Measurements from ENCODE around the gene LRP1-AS. TPM values are rescaled to one million over a fixed set of nuclear protein-coding genes. Genes with fewer than 3 reads are reported as not detected.

The LRP1-AS gene
- total RNA-seq, 1 experiment from 2014 or later = not detected

DNA sequence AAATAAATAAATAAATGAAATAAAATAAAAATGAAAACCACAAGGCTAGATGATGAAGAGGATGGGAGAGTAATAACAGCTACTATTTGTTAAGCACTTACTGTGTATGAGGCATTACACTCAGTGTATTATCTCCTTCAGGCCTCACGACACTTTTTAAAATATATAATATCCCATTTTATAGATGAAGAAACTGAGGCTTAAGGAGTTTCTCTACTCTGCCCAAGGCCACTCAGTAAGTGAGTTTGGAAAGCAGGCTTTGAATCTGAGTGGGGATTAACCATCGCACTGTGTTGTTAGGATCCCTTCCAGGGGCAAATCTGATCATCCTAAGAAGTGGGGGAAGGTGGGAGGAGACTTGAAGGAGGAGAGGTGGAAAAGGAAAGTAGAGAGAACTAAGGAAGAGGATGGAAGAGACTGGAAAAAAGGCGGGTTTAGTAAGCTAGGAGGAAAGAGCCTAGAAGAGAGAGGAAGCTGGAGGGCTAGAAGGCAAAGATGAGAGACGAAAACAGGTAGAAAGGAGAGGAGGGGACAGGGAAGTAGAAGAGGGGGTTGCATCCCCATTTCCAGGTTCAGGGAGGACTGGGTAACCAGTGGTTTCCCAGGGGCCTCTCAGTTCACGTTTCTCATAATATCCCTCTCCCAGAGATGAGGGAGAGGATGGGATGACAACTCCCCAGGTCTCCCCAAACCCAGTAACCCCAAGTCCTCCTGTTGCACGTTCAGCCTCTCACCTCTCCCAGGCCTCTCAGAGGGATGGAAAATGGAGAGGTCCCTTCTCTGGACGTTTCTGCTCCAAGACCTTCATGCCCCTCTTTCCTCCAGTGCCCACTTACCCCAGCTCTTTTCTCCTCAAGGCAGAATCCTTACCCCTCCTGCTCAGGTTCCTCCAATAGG lies 38.0 kb downstream of the LRP1-AS start:
- no peak for DNase-seq (ENCODE audit: low spot score)
- in situ Hi-C loops (cut with HindIII; ENCODE audit: low sequenced_read_pairs) = no loop called here

DNA sequence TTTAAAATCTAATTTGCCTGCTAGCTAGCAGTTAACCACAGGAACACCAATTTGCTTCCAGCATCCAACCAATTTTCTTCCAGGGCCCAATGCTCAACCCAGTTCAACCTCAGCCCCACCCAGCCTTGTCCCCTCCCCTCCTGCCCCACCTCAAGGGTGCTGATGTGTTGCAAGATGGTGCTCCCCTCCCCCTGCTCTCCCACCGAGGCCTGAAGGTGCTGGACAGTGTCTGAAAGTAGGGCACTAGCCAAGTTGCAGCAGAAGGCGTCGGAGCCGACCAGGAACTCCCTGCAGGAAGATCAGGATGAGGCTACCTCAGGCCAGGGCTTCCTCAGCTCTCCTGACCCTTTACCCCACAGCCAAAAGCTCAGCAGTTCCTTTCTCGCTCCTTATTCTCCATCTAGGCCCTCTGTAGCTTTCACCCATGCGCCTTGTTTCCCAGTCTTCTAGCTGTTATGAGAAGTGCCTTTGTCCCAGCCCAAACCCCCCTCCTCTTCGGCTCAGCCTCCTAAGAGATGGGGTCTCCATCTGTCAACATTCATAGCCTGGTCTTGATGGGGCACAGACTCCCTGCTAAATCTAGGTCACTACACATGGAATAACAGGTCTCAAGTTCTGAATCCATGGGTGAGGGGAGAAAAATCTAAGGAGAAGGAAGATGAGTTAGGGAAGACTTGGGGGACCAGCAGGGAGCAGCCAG lies 39.8 kb downstream of the LRP1-AS start:
- in situ Hi-C loops (cut with HindIII; ENCODE audit: low sequenced_read_pairs) = no loop called here
- DNase-seq (ENCODE audit: low spot score) = no peak

DNA sequence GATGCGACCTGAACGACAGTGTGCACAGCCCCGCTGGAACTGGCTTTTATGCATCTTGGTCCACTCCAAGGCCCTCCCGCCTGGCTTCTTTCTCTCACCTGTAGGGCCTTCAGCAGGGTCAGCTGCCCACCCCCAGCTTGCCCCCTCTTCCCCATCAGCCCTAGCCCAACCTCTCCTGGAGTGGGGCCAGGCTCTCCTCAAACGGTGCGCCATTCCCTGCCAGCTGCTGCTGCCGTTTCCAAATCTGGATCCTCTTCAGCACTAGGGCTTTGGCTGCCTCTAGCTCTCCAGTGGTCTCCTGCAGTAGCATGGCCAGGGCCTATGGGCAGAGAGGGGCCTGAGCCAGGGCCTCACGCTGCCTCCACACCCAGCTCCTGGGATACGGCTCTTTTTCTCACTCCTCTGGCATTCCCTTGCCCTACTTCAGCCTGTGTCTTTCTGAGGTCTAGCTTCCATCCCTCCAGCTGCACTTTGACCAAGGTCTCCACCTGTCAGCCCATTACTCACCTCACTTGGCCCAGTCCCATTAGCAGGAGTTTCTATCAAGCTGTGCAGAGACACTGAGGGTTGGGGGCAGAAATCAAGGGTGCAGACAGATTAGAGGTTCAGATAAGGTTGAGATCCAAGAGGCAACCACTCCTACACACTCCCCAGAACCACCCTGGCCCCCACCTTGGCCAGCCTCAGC lies 41.3 kb downstream of the LRP1-AS start:
- in situ Hi-C loops (cut with HindIII; ENCODE audit: low sequenced_read_pairs) = no loop called here
- no peak for DNase-seq (ENCODE audit: low spot score)

DNA sequence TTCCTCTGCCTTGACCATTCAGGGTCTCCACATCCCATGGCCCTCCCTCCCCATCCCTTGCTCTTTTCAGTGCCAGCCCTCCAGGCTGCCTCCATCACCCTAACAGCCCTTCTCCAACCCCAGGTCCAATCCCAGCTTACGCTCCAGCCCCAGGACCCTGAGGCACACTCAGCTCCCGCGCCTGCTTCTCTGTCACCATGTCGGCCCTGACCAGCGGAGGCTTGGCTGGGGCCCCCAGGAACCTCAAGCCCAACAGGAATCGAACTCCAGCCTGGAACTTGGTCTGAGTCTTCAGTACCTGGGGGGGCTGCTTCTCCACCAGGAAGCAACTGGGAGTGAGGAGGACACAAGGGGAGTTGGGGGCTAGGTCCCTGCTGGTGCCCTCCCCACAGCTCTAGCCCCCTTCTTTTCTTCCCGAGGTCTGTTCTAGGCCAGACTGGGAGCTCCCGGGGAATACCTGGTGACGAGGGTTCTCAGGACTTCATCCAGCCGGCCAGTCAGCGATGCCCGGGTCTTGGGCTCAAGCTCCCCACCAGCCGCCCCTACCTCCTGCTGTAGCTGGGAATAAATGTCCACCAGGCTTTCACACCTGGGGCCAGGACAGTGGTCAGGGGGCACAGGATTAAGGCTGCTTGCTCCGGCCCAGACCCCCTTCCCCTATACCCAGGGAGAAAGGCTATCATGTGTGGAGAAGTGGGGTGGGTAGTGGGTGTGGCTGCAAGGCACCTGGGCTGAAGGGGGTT lies 42.2 kb downstream of the LRP1-AS start:
- DNase-seq (ENCODE audit: low spot score) = no peak
- in situ Hi-C loops (cut with HindIII; ENCODE audit: low sequenced_read_pairs) = no loop called here

DNA sequence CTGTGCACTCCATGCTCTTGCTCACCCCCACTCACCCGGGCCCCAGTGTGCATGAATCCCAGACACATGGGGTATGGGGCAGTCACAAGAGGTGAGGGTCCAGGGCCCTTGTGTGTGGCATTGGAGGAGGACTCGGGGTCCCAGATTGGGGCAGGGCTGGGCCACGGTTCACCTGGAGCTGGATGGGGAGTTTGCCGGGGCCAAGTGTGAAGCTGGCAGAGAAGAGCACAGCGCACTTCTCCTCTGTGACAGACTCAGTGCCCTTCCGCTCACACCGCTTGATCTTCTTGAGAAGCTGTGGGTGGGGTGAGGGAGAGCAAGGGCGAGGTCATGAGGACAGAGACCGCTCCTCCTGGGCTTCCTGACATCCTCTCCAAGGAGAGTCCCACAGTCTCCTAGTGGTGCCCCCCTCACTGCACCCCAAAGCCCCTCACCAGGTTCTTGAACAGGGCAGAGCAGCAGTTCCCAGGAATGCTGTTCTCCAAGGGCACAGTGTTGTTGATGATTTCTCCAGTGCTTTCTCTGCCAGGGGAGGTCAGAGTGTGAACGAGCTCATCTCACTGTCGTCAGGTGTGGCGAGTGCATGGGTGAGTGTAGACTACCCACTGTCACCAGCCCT lies 43.0 kb downstream of the LRP1-AS start:
- DNase-seq (ENCODE audit: low spot score) = no peak
- in situ Hi-C loops (cut with HindIII; ENCODE audit: low sequenced_read_pairs) = no loop called here

DNA sequence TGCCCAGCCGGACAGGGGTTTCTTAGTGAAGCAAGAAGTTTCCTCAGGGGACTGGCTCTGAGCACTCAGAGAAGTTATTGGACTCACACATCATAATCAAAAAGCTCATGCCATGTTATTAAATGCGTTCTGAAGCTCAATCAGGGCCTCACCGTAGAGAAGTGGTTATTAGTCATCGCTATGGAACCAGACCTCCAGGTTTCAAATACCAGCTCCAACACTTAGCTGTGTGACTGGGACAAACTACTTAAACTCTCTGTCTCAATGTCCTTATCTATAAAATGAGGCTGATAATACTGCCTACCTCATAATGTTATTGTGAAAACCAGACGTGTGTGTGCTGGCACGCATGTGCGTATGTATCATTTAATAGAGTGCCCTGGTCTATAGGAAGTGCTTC lies 43.6 kb downstream of the LRP1-AS start:
- no peak for DNase-seq (ENCODE audit: low spot score)
- in situ Hi-C loops (cut with HindIII; ENCODE audit: low sequenced_read_pairs) = no loop called here

DNA sequence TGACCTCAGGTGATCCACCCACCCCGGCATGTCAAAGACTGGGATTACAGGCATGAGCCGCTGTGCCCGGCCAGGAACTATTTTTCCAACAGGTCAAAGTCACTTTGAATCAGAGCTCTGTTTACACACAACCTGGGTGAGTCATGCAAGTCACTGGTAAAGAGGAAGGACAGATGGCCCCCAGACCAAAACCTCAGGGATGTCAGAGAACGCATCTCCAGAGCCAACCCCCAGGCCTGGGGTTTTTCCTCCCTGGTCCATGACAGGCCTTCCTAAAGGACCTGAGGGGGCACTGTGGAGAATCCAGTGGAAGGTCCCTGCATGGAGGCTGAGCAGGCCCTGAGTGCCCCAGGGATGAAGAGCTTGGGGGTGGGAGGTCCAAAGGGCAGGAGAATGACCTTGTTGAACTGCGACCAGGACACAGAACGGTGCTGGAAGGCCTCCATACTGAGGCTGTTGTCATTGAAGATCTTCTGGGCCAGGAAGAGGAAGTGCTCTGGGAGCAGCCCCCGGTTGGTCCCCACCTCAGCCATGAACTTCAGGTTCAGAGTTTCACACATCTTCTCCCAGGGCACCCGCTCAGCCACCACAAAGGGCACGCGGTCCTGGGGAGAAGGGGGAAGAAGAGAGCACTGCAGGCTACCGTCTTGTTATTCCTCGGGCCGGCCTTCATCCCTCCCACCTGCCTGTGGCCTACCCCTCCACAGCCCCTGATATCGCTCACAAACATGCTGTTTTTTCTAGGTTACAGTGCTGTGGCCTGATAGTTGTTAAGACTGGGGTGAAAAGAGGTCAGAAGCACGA lies 45.3 kb downstream of the LRP1-AS start:
- no peak for DNase-seq (ENCODE audit: low spot score)
- in situ Hi-C loops (cut with HindIII; ENCODE audit: low sequenced_read_pairs) = no loop called here

DNA sequence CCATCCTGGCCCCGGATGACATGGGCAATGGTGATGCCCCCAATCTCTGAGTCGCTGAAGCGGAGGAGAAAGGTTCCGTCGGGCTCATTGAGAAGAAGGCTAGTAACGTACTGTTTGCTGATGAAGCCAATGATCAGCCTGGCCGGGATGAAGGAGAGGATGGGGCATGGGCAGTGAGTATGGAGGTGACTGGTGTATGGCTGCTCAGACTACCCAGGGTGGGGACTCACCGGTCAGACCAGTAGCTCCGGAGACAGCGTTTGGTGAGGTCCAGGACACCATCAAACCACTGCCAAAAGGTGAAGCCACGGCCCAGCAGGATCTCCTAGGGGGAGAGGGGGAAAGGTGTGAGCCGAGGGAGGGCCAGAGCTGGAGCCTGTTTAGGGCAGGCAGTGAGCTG lies 47.7 kb downstream of the LRP1-AS start:
- DNase-seq (ENCODE audit: low spot score) = no peak
- in situ Hi-C loops (cut with HindIII; ENCODE audit: low sequenced_read_pairs) = no loop called here

DNA sequence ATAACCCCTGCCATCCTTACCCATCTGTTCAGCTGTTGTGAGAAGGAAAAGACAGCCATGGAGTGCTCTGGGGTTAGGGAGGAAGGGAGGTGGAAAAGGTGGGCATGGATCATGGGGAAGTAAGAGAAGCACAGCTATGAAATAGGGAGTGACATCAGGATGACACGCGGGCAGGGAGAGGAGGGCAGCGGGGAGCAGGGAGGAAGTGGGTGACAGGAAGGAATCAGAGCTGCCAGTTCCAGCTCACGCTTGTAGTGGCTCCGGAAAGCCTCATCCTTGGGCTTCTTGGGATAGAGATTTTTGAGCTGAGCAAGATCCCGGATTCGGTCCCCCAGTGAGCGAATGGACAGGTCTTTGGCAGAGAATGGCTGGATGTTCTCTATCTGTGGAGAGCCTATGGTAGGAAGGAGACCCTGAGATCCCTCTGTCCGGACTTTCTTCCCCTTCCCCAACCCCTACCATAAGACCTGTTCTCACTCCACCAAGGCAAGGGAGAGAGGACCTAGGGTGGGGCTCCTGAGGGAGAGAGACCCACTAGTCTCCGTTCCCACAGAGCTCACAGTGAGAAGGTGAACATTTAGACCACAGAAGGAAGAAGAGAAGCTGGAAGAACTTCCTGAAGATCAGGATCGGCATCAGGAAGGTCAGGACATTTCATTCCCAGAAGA lies 48.2 kb downstream of the LRP1-AS start:
- in situ Hi-C loops (cut with HindIII; ENCODE audit: low sequenced_read_pairs) = no loop called here
- no peak for DNase-seq (ENCODE audit: low spot score)

DNA sequence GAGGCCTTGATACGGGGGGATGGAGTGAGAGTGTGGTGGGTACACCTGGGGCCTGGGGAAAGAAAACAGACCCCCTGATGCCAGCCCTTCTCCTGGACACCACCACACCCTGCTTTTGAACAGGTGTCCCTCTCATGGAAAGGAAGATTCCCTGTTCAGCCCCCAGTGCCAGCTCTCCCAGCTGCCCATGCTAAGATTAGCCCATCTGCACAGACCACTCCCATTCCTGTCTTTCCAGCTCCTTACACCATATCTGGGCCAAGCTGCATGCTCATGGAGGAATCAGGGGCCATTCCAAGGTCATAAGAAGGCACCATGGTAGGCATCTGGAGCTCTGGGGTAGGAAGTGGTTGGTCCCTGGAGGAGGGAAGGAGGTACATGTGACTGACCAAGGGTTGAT lies 48.9 kb downstream of the LRP1-AS start:
- no peak for DNase-seq (ENCODE audit: low spot score)

DNA sequence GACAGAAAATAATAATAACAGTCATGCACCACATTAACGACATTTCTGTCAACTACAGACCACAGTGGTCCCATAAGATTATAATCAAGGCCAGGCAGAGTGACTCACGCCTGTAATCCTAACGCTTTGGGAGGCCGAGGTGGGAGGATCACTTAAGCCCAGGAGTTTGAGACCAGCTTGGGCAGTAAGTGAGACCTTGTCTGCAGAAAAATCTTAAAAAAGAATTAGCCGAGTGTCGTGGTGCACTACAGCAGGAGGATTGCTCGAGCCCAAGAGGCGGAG lies 49.9 kb downstream of the LRP1-AS start:
- in situ Hi-C loops (cut with HindIII; ENCODE audit: low sequenced_read_pairs) = no loop called here
- DNase-seq (ENCODE audit: low spot score) = no peak

More for the DNA sequence above, 48.9 kb downstream of the LRP1-AS start:
- in situ Hi-C loops (cut with HindIII; ENCODE audit: low sequenced_read_pairs) = no loop called here

DNA sequence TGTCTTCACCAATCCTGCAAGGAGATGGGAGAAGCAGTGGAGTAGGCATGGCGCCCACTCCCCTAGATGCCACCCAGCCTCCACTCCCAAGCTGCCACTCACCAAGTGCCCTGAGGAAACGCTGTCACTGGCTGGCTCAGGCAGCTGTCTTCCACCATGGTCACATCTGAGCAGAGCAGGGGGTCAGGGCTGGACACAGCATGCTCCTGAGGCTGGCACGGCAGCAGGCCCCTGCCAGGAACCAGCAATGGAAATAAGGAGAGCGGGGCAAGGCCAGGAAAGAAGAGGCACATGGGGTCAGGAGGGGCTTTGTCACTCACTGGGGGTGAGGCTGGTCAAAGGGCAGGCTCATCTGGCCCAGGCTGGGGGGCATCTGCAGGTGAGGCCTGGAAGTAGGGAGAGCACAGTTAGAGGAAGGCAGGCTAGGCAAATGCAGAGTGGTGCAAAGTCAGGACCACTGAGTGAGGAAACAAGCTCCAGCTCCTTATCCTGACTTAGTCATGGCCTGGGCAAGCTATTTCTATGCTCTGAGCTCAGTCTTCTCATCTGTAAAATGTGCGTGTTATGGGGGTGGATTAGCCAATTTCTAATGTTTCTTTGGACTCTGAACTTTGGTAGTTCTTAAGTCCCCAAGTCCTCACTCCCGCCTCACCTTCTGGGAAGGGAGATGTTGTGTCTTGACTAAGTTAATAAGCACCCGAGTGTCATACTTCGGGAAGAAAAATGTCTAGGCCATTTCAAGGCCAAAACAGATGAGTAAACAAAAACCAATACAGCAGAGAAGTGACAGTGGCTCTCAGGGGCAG lies 50.5 kb downstream of the LRP1-AS start:
- in situ Hi-C loops (cut with HindIII; ENCODE audit: low sequenced_read_pairs) = no loop called here
- no peak for DNase-seq (ENCODE audit: low spot score)

DNA sequence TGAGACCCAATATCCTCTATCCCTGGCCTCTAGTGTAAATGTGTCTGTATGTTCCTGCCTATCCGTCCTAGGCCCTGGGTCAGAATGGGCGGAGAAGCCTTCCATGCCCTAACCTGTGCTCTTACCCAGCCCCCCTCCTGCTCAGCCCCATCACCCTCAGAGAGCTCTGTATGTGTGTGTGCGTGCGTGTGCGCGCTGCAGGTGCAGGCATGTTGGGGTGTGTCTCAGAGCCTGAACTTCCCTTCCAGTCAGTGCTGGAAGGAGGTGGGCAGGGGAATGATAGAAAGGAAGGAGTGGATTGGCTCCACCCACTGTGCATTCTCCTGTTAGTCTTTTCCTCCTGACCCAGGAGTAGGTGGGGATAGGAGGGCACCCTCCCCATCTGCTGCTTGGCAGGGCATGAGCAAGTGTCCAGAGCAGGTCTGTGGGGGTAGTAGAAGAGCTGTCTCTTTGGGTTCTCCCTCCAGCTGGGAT lies 51.3 kb downstream of the LRP1-AS start:
- peak; percentile 41 for DNase-seq (ENCODE audit: low spot score)
- in situ Hi-C loops (cut with HindIII; ENCODE audit: low sequenced_read_pairs) = no loop called here

DNA sequence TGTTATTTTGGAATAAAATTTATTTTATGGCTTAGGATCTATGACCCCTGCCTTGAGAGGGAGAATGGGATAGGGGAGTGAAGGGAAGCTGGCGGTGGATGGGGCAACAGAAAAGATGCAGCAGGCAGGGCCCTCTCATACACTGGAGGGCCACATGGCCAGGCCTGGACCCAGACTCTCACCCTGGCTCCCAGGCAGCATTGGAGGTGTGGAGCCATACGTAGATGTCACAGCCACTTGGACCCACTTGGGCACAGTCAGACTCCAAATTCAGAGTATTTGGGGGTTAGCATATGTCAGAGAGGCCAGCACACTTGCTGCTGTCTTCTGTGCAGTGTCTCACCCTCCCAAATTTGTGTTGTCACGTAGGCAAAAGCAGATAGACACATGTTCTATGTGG lies 52.0 kb downstream of the LRP1-AS start:
- no peak for DNase-seq (ENCODE audit: low spot score)
- in situ Hi-C loops (cut with HindIII; ENCODE audit: low sequenced_read_pairs) = no loop called here

Measured in G401 (cell line).